Fibroblast of the aortic adventitia (primary cell): Measurements from ENCODE around the gene DPF1. TPM values are rescaled to one million over a fixed set of nuclear protein-coding genes. Genes with fewer than 3 reads are reported as not detected.

Source experiments
- DNase-seq: peaks from one replicate; pipeline ENCODE4 v3.0.0-alpha.2; 2010; ENCODE audit warnings: low read depth
- H3K4me3 ChIP-seq: 2 replicates; pipeline ENCODE4 v1.5.1; 2011; ENCODE audit warnings: low read depth, mild to moderate bottlenecking, control low read depth, low read length, moderate library complexity
- total RNA-seq: library from RNA; depleted of rRNA; stranded (reverse); fragments of >200 nt; gene quantifications from 2 replicates; pipeline ENCODE4 v1.2.3, GENCODE V29; 2012; ENCODE audit warnings: low replicate concordance
- TF ChIP-seq, protein P1 (sequence below): IDR thresholded peaks from 2 replicates; pipeline ENCODE4 v1.5.1; 2011; ENCODE audit warnings: mild to moderate bottlenecking, low read length, control low read depth, inconsistent platforms; ENCODE audit not compliant: insufficient read depth

DPF1 gene
- total RNA-seq, 1 donor, result 2.7 TPM

DNA sequence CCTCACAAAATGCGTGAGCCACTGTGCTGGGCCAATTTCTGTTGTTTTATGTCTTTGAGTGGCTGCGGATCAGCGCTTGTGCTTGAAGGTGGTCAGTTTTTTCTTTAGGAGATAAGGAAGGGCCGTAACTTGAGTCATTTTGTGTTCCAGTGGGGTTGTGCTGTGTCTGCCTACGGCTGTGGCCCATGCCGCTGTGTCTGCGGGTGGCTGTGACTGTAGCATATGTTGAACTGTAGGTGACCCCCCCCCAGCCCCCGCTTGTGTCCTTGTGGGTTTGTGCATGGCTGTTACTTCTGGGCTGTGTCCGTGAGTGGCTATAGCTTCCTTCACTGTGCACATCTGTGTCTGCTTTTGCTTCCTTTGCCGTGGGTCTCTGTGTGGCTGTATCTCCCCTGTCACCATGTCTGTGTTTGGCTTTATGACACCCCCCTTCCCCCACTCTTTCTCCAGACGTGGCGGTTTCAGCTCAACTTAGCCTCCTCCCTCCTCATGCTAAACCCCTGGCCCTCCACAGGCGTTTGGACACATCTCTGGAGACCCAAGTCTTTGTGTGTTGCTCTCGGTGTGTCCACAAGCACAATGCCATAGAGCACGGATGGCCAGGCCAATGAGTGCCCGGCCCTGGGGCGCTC is 31.5 kb upstream of the DPF1 start:
- peak overlapping the region; percentile 53 for H3K4me3 ChIP-seq
- DNase-seq, result no peak
- TF ChIP-seq, protein P1, sequence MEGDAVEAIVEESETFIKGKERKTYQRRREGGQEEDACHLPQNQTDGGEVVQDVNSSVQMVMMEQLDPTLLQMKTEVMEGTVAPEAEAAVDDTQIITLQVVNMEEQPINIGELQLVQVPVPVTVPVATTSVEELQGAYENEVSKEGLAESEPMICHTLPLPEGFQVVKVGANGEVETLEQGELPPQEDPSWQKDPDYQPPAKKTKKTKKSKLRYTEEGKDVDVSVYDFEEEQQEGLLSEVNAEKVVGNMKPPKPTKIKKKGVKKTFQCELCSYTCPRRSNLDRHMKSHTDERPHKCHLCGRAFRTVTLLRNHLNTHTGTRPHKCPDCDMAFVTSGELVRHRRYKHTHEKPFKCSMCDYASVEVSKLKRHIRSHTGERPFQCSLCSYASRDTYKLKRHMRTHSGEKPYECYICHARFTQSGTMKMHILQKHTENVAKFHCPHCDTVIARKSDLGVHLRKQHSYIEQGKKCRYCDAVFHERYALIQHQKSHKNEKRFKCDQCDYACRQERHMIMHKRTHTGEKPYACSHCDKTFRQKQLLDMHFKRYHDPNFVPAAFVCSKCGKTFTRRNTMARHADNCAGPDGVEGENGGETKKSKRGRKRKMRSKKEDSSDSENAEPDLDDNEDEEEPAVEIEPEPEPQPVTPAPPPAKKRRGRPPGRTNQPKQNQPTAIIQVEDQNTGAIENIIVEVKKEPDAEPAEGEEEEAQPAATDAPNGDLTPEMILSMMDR, result no peak

DNA sequence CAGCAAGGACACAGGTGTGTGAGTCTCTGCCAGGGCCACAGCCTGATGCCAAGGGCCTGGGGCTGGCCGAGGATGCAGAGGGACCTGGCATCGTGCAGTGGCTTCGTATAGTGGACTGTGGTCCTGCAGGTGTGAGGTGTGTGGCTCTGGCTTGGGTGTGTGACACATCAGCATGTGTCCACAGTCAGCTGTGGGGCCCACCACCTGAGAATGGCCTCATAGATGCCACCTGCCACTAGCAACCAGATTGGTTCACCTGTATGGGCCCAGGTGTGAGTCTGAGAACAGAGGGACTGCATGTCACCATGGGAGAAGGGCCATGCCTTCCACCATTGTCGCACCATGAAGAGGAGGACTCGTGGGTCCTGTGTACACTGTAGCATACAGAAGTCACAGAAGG is 29.8 kb upstream of the DPF1 start:
- DNase-seq, result no peak
- H3K4me3 ChIP-seq, result no peak overlapping the region
- TF ChIP-seq, protein P1, result no peak

DNA sequence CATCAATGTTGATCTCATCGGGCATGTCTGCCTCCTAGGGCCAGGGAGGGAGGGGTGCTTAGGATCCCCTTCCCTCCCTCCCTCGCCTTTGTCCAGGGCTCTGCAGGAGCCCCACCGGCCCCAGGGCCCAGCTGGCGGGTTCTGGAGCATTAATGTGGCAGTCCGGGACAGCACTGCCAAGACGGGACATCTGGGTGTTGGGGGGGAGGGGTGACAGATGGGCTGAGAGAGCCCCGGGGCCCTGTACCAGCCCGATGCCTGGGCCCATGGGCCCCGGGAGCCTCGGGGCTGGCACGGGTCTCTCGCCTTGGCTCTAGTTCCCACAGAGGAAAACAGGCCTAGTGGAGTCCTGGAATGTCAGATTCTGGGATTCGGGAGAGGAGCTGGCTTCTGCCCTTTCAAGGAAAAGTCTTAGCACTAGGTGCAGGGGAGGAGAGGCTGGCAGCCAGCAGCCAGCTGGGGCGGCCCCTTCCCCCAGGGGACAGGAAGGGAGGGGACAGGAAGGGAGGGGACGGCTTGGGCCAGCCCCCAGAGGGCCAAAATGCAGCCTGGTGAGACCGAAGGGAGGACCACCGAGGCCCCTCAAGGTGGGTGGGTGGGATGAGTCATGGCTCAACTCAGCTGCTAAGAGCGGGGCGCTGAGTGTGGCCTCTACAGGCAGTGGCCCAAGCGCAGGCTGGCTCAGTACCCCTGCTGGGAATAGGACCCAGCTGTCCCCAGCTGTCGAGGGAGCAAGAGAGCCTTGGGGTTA is 29.1 kb upstream of the DPF1 start:
- DNase-seq, result no peak
- H3K4me3 ChIP-seq, result no peak overlapping the region
- TF ChIP-seq, protein P1, result no peak

DNA sequence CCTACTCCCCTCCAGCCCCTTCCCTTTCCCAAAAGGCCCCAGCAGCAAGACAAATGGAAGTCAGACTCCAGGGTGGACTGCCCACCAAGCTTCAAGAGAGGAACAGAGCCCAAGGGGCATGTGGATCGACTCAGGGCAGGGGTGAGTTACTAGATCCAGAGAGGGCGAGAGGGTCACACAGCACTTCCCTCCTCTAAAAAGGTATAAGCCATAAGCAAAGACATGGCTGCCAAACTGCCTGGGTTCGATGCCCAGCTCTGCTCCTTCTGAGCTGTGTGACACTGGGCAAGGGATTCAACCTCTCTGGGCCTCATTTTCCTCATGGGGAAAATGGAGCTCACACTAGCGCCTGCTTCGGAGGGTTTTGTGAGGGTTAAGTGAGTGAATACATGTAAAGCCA is 28.4 kb upstream of the DPF1 start:
- TF ChIP-seq, protein P1, result no peak
- no peak overlapping the region for H3K4me3 ChIP-seq
- DNase-seq, result no peak

DNA sequence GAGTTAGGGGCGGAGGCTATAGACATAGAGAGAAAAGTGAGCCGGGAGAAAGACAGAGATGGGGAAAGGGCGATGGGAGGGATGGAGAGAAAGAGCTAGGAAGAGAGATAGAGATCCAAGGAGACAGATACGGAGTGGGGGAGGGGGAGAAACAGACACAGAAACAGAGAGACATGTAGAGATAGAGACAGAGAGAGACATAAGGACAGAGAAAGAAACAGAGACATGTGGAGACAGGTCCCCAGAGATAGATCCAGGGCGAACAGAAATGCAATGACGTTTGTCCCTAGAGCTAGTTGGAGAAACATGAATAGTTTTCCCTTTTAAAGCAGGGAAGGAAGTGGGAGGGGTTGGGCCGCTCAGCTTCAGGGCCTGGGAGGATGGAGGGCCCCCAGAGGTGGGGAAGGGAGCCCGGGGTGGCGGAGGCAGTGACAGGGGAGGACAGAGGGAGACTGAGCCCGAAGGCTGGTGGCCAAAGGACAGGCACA is 27.6 kb upstream of the DPF1 start:
- H3K4me3 ChIP-seq, result no peak overlapping the region
- DNase-seq, result no peak
- TF ChIP-seq, protein P1, result no peak

DNA sequence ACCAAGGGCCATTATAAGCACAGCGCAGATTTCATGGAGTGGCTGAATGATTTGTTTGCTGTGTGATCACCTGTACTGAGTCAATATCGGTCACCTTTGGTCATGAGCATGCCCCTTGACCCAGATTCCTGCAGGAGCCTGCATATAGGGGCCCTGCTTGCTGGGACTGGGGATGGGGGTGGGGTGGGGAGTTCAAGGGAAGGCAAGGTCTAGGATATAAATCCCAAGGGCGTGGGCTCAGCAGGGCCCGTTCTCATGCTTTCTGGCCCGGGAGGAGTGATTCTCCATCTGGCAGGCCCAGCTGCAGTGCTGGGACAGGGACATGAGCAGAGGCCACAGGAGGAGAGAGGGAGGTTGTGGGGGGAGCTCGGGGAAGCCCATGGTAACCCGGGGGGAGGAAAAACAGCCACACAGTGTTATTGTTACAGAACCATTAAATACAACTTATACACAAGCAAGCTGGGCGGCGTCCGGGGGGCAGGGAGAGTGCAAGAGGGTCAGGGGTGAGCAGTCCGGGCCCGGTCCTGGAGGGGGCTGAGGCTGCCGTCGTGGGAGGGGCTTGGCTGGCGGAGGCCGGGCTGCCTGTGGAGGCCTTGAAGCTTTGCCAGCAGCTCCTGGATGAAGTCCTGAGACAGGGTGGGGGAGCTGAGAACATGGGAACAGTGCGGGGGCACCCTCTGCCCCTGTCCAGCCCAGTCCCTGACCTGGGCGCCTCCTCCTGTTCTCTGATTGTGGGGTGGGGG is 27.0 kb upstream of the DPF1 start:
- no peak overlapping the region for H3K4me3 ChIP-seq
- TF ChIP-seq, protein P1, result no peak
- DNase-seq, result no peak
